Testis (tissue), 3 donors: ENCODE measurements around the gene SRSF6. TPM values are rescaled to one million over a fixed set of nuclear protein-coding genes. Genes with fewer than 3 reads are reported as not detected.
A peak's percentile ranks its signal among the peaks of the same experiment; 100 is the strongest.

ENCODE experiments used
- DNase-seq: peaks from one replicate; pipeline ENCODE4 v3.0.0-alpha.2; 2019
- H3K27ac ChIP-seq, 2 donors: fragments of 200-600 bp; sonication (generic); one replicate each; pipeline ENCODE4 v1.5.1; 2019
- H3K27me3 ChIP-seq: fragments of 200-600 bp; sonication (generic); one replicate; pipeline ENCODE4 v1.5.1; 2019
- H3K36me3 ChIP-seq: fragments of 200-600 bp; sonication (generic); one replicate; pipeline ENCODE4 v1.5.1; 2017; ENCODE audit warnings: low read depth; ENCODE audit errors: missing control alignments
- H3K4me1 ChIP-seq: fragments of 200-600 bp; sonication (generic); one replicate; pipeline ENCODE4 v1.5.1; 2019
- H3K4me3 ChIP-seq, 2 donors: fragments of 200-600 bp; sonication (generic); one replicate each; pipeline ENCODE4 v1.5.1; 2017 to 2019
- H3K9me3 ChIP-seq: fragments of 200-600 bp; sonication (generic); one replicate; pipeline ENCODE4 v1.5.1; 2017
- CTCF ChIP-seq, 3 experiments: fragments of 450-650 bp in 2 of 3; fragments of 200-600 bp in 1 of 3; sonication (generic) in 1 of 3; IDR thresholded peaks; one replicate each; pipeline ENCODE4 v1.5.1; 2016 to 2019; ENCODE audit warnings: antibody characterized with exemption in 3 of 3, mild to moderate bottlenecking in 2 of 3, moderate library complexity in 1 of 3
- POLR2A ChIP-seq: fragments of 450-650 bp; IDR thresholded peaks from one replicate; pipeline ENCODE4 v1.6.1; 2017; ENCODE audit warnings: antibody characterized with exemption, mild to moderate bottlenecking, moderate library complexity
- WGBS, 2 donors: methylation state at CpG; one replicate each; pipeline ENCODE4 v1.1.5; 2018; 5-methylcytosine and 5-hydroxymethylcytosine counted together
- intact Hi-C: fragments of 100-400 bp; cut with DNase I; formaldehyde crosslinking; loops from one replicate; pipeline ENCODE4 v1.15.1; 2023; ENCODE audit warnings: low total_unique reads
- polyA plus RNA-seq: library from polyadenylated mRNA; stranded (reverse); fragments of 350-450 nt; fragmentation: Illumina TruSeq; extraction: RNeasy Lipid Tissue Mini Kit (QIAGEN cat#74804); gene quantifications from one replicate; pipeline ENCODE4 v1.2.3, GENCODE V29; 2014; ENCODE audit warnings: low read depth, low replicate concordance; ENCODE audit not compliant: insufficient read depth
- small RNA-seq, 2 donors: library from RNA; depleted of rRNA; stranded (forward); fragments of <200 nt; gene quantifications; one replicate each; pipeline ENCODE3, GENCODE V24; 2016
- total RNA-seq, 2 donors: library from RNA; depleted of rRNA; stranded (reverse); fragments of >200 nt; gene quantifications; one replicate each; pipeline ENCODE4 v1.2.3, GENCODE V29; 2016

The SRSF6 gene
- total and polyA plus RNA-seq, 3 donors from 2014 or later = 90.4 to 127 (median 100.0) TPM

GRCh38 chr20:43513372-43513930 lies 55.8 kb downstream of the SRSF6 start:
- Histone ChIP-seq H3K9me3 (no peaks in the 10 kb centered on the region), H3K4me1 (peaks cover 13% of the 10 kb centered on the region), H3K4me3 (peak overlapping the region; percentile 68 to 80), H3K27me3 (no peaks in the 10 kb centered on the region), H3K27ac (peak overlapping the region in 1 of 2 donors; percentile 78), H3K36me3 (no peaks in the 10 kb centered on the region)
- WGBS, 2 donors = 31 to 57% methylated on average over 10 of the region's 10 CpGs
- intact Hi-C loops = no loop called here
- no peak for TF ChIP-seq CTCF (IDR thresholded peaks at IDR 0.05)
- no peak for TF ChIP-seq POLR2A
- no peak for DNase-seq

Small RNA genes within 50 kb of the gene (small RNA-seq; reads per million reads assigned to genes)
- gene RF00019 = 0 reads per million in 2 donors
- gene RNU6-1251P = 0 reads per million in 2 donors

Other genes starting within 250 kb of the SRSF6 start
- gene L3MBTL1, start 49.8 kb downstream of the SRSF6 start, total RNA-seq = 10 to 100 TPM; 64.5 to 68.1 TPM
- gene L3MBTL1, start 49.8 kb downstream of the SRSF6 start, polyA plus RNA-seq = 16.9 TPM
- 1 to 10 TPM; 6.2 to 8.5 TPM for gene SGK2, start 101.1 kb downstream of the SRSF6 start, total RNA-seq
- 1.3 TPM for gene SGK2, start 101.1 kb downstream of the SRSF6 start, polyA plus RNA-seq
- gene IFT52, start 133.0 kb downstream of the SRSF6 start, total RNA-seq = 10 to 100 TPM; 57.1 to 67.3 TPM
- 94.2 TPM for gene IFT52, start 133.0 kb downstream of the SRSF6 start, polyA plus RNA-seq
- 10 to 100 TPM; 27.7 to 32.9 TPM for gene MYBL2, start 209.2 kb downstream of the SRSF6 start, total RNA-seq
- 31.2 TPM for gene MYBL2, start 209.2 kb downstream of the SRSF6 start, polyA plus RNA-seq